HG02981 (cell line): ENCODE data around the gene RRAS2.

Experiments
- ATAC-seq: cut with Tn5 transposase; IDR thresholded peaks from one replicate; pipeline ENCODE4 v1.9.1; 2021; ENCODE audit warnings: mild to moderate bottlenecking, moderate library complexity; ENCODE audit not compliant: unreplicated experiment

The RRAS2 gene

DNA sequence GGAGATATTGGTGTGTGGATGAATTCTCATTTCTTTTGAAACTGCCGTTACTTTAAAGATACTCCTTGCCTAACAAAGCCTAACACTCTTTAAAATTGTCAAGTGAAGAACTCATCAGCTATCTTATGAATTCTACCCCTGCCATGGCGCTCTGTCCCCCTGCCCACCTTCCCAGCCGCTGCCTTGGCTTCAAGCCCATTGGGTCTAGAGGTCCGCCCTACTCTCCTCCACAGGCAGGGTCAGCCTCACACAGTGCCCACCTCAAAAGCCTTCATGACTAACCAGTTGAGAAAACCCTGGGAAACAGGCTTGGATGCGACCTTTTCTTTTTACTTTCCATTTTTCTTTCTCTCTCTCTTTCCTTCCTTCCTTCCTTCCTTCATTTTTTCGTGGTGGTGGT lies 128.6 kb downstream of the RRAS2 start:
- ATAC-seq, result no peak

DNA sequence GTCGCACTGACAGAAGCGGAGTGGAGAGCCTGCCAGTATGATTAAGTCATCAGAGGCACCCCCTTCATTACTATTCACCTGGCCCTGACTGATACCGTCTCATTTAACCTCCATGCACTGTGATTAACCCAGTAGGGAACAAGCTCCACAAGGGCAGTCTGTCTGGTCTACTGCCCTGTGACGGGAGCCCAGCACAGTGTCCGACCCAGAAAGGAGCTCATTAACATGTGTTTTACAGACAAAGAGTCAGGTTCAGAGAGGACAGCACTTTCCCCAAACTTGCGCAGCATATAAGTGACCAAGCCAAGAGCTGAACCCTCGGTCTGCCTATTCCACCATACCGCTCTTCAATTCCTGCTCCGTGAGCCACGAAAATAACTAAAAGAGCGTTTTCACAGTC lies 129.5 kb downstream of the RRAS2 start:
- no peak for ATAC-seq

DNA sequence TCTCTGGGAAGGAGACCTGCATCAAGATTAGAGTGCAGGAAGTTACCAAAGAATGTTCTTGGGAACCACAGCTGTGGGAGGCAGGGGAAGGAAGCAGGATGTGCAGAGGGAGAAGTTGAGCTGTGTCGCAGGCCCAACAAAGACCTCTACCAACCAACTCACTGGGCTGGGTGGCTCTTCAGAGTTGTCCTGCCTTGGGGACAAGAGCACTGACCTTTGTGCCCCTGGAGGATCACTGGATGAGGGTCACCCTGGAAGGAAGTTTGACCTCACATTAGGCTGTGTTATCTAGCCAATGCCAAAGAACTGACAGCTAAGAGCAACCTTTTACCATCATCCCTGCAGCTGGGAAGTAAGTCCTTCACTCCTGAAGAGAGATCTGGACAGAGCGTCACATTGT lies 130.6 kb downstream of the RRAS2 start:
- ATAC-seq, result no peak
